Trophoblast cell (in vitro differentiated cells and primary cell): ENCODE data around the gene CYB561A3.
"Not testable (repeated sequence)": the region's sequence is repeated elsewhere in the genome, so short reads cannot be mapped to it uniquely, and the experiment has no call there.

Experiments used
- DNase-seq, 2 donors: peaks; one replicate each; pipeline ENCODE4 v3.0.0-alpha.2; 2016
- H2AFZ ChIP-seq: 2 replicates; pipeline ENCODE4 v1.6.1; 2013; ENCODE audit warnings: low read length, moderate library complexity, mild to moderate bottlenecking; ENCODE audit not compliant: insufficient read depth, poor library complexity
- H2AK5ac ChIP-seq: 2 replicates; pipeline ENCODE4 v1.6.1; 2013; ENCODE audit warnings: mild to moderate bottlenecking, low read length
- H2BK120ac ChIP-seq: 2 replicates; pipeline ENCODE4 v1.6.1; 2013; ENCODE audit warnings: low read length, mild to moderate bottlenecking, moderate library complexity; ENCODE audit not compliant: insufficient read depth, poor library complexity
- H2BK12ac ChIP-seq: 2 replicates; pipeline ENCODE4 v1.6.1; 2013; ENCODE audit warnings: mild to moderate bottlenecking, low read length, moderate library complexity
- H2BK5ac ChIP-seq: 2 replicates; pipeline ENCODE4 v1.6.1; 2013; ENCODE audit warnings: low read length, low read depth, moderate library complexity, mild to moderate bottlenecking; ENCODE audit not compliant: poor library complexity
- H3K14ac ChIP-seq: 2 replicates; pipeline ENCODE4 v1.6.1; 2013; ENCODE audit warnings: mild to moderate bottlenecking, low read length
- H3K18ac ChIP-seq: 2 replicates; pipeline ENCODE4 v1.6.1; 2013; ENCODE audit warnings: mild to moderate bottlenecking, low read length
- H3K23ac ChIP-seq: 2 replicates; pipeline ENCODE4 v1.6.1; 2013; ENCODE audit warnings: low read length
- H3K27ac ChIP-seq: 2 replicates; pipeline ENCODE4 v1.5.1; 2013; ENCODE audit warnings: low read depth, mild to moderate bottlenecking, inconsistent platforms, low read length, moderate library complexity
- H3K27me3 ChIP-seq: 2 replicates; pipeline ENCODE4 v1.6.1; 2013; ENCODE audit warnings: inconsistent platforms, mild to moderate bottlenecking, low read length, moderate library complexity; ENCODE audit not compliant: insufficient read depth
- H3K36me3 ChIP-seq, 2 experiments: 1 replicate in 1 of 2; 2 replicates in 1 of 2; pipeline ENCODE4 v1.6.1; 2013; ENCODE audit warnings: low read length in 2 of 2, mild to moderate bottlenecking in 2 of 2, moderate library complexity in 1 of 2; ENCODE audit not compliant: insufficient read depth in 2 of 2, control insufficient read depth in 1 of 2
- H3K4ac ChIP-seq: 2 replicates; pipeline ENCODE4 v1.6.1; 2013; ENCODE audit warnings: low read depth, mild to moderate bottlenecking, low read length, moderate library complexity
- H3K4me1 ChIP-seq, 2 experiments: 1 replicate in 1 of 2; 2 replicates in 1 of 2; pipeline ENCODE4 v1.6.1; 2013; ENCODE audit warnings: low read length in 2 of 2, mild to moderate bottlenecking in 2 of 2, moderate library complexity in 1 of 2; ENCODE audit not compliant: insufficient read depth in 2 of 2, control insufficient read depth in 1 of 2
- H3K4me2 ChIP-seq: 2 replicates; pipeline ENCODE4 v1.6.1; 2013; ENCODE audit warnings: inconsistent platforms, mild to moderate bottlenecking, low read length, moderate library complexity
- H3K4me3 ChIP-seq: 2 replicates; pipeline ENCODE4 v1.5.1; 2013; ENCODE audit warnings: mild to moderate bottlenecking, low read depth, low read length, inconsistent platforms
- H3K79me1 ChIP-seq: one replicate; pipeline ENCODE4 v1.6.1; 2013; ENCODE audit warnings: low read length
- H3K79me2 ChIP-seq: 2 replicates; pipeline ENCODE4 v1.6.1; 2013; ENCODE audit warnings: low read length, mild to moderate bottlenecking; ENCODE audit not compliant: control insufficient read depth, insufficient read depth, poor library complexity
- H3K9ac ChIP-seq: 2 replicates; pipeline ENCODE4 v1.6.1; 2013; ENCODE audit warnings: mild to moderate bottlenecking, low read length
- H3K9me3 ChIP-seq: 2 replicates; pipeline ENCODE4 v1.6.1; 2013; ENCODE audit warnings: low read depth, mild to moderate bottlenecking, control low read depth, inconsistent platforms, low read length; ENCODE audit not compliant: insufficient read depth
- H4K12ac ChIP-seq: 2 replicates; pipeline ENCODE4 v1.6.1; 2013; ENCODE audit warnings: low read depth, mild to moderate bottlenecking, low read length, moderate library complexity
- H4K8ac ChIP-seq: 2 replicates; pipeline ENCODE4 v1.6.1; 2013; ENCODE audit warnings: low read depth, mild to moderate bottlenecking, low read length, moderate library complexity
- H4K91ac ChIP-seq: one replicate; pipeline ENCODE4 v1.6.1; 2013; ENCODE audit warnings: low read depth, mild to moderate bottlenecking, low read length, moderate library complexity
- WGBS: extraction: QIAGEN DNeasy Blood & Tissue Kit; methylation state at CpG from one replicate; pipeline ENCODE4 v1.1.7; 2013; ENCODE audit warnings: missing lambda C conversion rate; ENCODE audit not compliant: insufficient read length, insufficient coverage; ENCODE audit errors: extremely low coverage; 5-methylcytosine and 5-hydroxymethylcytosine counted together

The CYB561A3 gene

DNA sequence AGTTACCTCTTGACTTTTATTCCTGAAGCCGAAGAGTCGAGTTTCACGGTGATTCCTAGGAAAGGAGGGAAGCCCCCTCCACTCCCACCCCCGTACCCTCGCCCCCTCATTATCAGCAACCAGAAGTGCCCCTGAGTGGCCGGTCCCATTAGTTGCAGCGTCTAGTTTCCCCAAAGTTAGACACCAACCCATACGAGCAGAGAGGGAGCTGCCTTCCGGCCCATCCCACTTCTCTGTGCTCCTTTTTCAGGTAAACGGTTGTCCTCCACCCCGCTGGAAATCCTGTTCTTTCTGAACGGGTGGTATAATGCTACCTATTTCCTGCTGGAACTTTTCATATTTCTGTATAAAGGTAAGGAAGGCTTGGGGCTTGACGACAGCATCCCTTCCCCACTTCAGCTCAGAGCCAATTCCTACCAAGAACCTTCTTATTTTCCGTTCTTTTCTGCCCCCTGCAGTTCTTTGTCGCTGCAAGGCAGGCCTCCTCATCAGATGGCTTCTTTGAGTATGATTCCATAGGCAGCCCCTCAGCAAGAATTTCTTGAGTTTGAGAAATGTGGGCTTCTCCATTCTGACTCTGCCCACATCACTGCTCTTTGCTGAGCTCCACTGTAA lies 31.4 kb upstream of the CYB561A3 start:
- Histone ChIP-seq H3K4me1 (peaks cover 8% of the 10 kb centered on the region in 2 experiments), H2BK120ac (peak overlapping the region; percentile 88), H3K4ac (peak overlapping the region; percentile 87)

DNA sequence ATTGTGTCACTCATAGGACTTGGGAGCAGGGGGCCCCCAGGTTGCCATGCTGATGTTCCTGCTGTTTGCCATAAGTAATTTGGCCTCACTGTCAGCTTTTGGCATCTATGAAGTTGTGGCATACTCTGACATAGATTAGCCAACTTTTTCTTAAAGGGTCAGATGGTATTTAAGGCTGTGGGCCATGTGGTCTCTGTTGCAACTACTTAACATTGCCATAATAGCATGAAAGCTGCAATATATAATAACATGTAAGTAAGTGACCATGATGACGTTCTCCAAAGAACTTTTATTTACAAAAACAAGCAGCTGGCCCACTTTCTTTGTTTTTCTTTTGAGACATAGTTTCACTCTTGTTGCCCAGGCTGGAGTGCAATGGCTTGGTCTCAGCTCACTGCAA lies 28.5 kb upstream of the CYB561A3 start:
- peaks cover 8% of the 10 kb centered on the region in 2 experiments for H3K4me1 ChIP-seq
- no peak overlapping the region for H4K91ac ChIP-seq
- H3K79me2 ChIP-seq = peaks cover 6% of the 10 kb centered on the region
- H3K27ac ChIP-seq = no peak overlapping the region
- no peak overlapping the region for H2BK120ac ChIP-seq
- peaks cover 6% of the 10 kb centered on the region for H3K9me3 ChIP-seq
- H2AFZ ChIP-seq = no peak overlapping the region
- H3K18ac ChIP-seq = no peak overlapping the region
- DNase-seq = no peak
- H2BK12ac ChIP-seq = no peak overlapping the region
- no peak overlapping the region for H3K14ac ChIP-seq
- H3K23ac ChIP-seq = no peak overlapping the region
- H3K36me3 ChIP-seq = peaks cover 4 to 6% of the 10 kb centered on the region in 2 experiments
- no peak overlapping the region for H3K4me3 ChIP-seq
- whole genome bisulfite sequencing = no CpG with 5 or more reads among the region's 1 CpG
- H3K4me2 ChIP-seq = no peak overlapping the region
- H3K4ac ChIP-seq = no peak overlapping the region
- no peak overlapping the region for H2BK5ac ChIP-seq
- H4K8ac ChIP-seq = no peak overlapping the region
- H2AK5ac ChIP-seq = no peak overlapping the region
- no peak overlapping the region for H4K12ac ChIP-seq
- H3K27me3 ChIP-seq = no peaks in the 10 kb centered on the region
- peaks cover 9% of the 10 kb centered on the region for H3K79me1 ChIP-seq
- no peak overlapping the region for H3K9ac ChIP-seq

More for the DNA sequence above, 31.4 kb upstream of the CYB561A3 start:
- peaks cover 11 to 12% of the 10 kb centered on the region in 2 experiments for H3K36me3 ChIP-seq
- H3K4me2 ChIP-seq = peak overlapping the region; percentile 97
- no peak for DNase-seq
- H2AK5ac ChIP-seq = no peak overlapping the region
- H3K27ac ChIP-seq = no peak overlapping the region
- peak overlapping the region; percentile 81 for H3K14ac ChIP-seq
- peak overlapping the region; percentile 90 for H3K4me3 ChIP-seq
- H3K79me1 ChIP-seq = peaks cover 9% of the 10 kb centered on the region
- H4K91ac ChIP-seq = peak overlapping the region; percentile 96
- peaks cover 6% of the 10 kb centered on the region for H3K9me3 ChIP-seq
- H3K79me2 ChIP-seq = peaks cover 6% of the 10 kb centered on the region
- no peaks in the 10 kb centered on the region for H3K27me3 ChIP-seq
- no peak overlapping the region for H4K12ac ChIP-seq
- no peak overlapping the region for H3K23ac ChIP-seq
- H2BK5ac ChIP-seq = no peak overlapping the region
- no CpG with 5 or more reads among the region's 15 CpGs for WGBS
- H3K9ac ChIP-seq = peak overlapping the region; percentile 82
- peak overlapping the region; percentile 99 for H2AFZ ChIP-seq
- peak overlapping the region; percentile 100 for H4K8ac ChIP-seq
- H3K18ac ChIP-seq = peak overlapping the region; percentile 96
- no peak overlapping the region for H2BK12ac ChIP-seq

DNA sequence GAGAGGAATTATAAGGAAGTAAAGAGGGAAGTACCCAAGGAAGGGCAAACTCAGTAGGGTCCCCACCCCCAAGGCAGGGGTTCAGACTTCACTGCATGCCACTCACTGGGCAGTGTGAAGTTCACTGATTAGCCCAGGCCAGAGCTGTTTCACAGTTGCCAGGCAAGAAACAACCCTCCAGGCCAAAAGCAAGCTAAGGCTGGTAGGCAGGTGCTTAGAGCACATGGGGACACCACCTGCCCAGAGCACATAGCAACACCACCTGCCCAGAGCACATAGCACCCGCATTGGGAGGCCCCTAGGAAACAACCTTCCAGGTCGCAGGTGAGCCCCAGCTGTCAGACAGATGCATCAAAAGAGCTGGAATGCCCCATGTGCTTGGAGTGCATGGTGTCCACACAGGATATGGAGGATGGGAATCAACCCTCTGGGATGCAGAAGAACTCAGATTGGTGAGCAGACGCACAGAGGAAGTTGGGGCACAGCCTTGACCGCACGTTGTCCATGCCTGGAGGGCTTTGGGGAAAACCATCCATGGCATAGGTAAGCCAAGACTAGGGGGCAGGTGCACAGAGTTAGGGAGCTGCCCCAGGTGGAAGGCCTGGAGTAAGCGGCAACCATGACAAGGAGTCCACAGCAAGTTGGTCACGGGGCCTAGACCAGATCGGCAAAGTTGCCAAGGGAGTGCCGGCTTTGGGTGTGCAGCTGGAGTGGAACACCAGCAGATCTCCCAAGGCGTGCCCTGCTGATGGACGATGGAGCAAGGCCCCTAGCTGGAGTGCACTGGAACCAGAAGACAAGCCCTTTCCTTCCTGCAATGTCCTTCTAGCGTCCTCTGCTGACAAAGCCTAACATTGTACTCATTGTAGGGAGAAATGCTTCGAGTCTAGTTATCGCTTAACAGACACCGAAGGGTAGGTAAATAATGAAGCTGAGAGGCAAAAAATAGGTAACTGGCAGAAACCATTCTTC lies 22.9 kb upstream of the CYB561A3 start:
- Histone ChIP-seq H3K4me2 (no peak overlapping the region), H2BK12ac (no peak overlapping the region), H2BK5ac (no peak overlapping the region), H3K27me3 (no peaks in the 10 kb centered on the region), H3K18ac (no peak overlapping the region), H3K4ac (no peak overlapping the region), H3K4me3 (no peak overlapping the region), H3K36me3 (no peaks in the 10 kb centered on the region), H3K79me2 (no peaks in the 10 kb centered on the region), H3K14ac (no peak overlapping the region), H3K9ac (no peak overlapping the region), H3K9me3 (peaks cover 3% of the 10 kb centered on the region), H3K23ac (no peak overlapping the region), H4K8ac (no peak overlapping the region), H2AK5ac (no peak overlapping the region), H3K4me1 (no peaks in the 10 kb centered on the region), H3K27ac (no peak overlapping the region), H4K91ac (no peak overlapping the region), H3K79me1 (no peaks in the 10 kb centered on the region), H4K12ac (no peak overlapping the region), H2AFZ (no peak overlapping the region), H2BK120ac (no peak overlapping the region)
- WGBS = no CpG with 5 or more reads among the region's 15 CpGs
- peak; percentile 79 to 95 for DNase-seq

DNA sequence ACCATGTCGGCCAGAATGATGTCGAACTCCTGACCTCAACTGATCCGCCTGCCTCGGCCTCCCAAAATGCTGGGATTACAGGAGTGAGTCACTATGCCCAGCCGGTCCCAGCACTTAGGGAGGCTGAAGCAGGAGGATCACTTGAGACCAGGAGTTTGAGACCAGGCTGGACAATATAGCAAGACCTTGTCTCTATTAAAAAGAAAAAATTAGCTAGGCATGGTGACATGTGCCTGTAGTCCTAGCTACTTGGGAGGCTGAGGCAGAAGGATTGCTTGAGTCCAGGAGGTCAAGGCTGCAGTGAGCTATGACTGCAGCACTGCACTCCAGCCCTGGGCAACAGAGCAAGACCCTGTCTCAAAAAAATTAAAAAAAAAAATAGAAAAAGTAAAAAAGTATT lies 22.2 kb upstream of the CYB561A3 start:
- H3K18ac ChIP-seq, H3K79me1 ChIP-seq, H3K4ac ChIP-seq, H2AK5ac ChIP-seq, H3K27ac ChIP-seq, H3K79me2 ChIP-seq, H3K27me3 ChIP-seq, H3K14ac ChIP-seq, H2BK120ac ChIP-seq, H4K12ac ChIP-seq, H2AFZ ChIP-seq, H3K4me3 ChIP-seq, H2BK12ac ChIP-seq, H3K36me3 ChIP-seq, H3K9me3 ChIP-seq, H4K91ac ChIP-seq, H3K4me1 ChIP-seq, H2BK5ac ChIP-seq, H4K8ac ChIP-seq, H3K23ac ChIP-seq, H3K9ac ChIP-seq, H3K4me2 ChIP-seq: not testable (repeated sequence)
- peak; percentile 22 to 39 for DNase-seq
- no CpG with 5 or more reads among the region's 5 CpGs for WGBS
